K562 (cell line): Measurements from ENCODE around the gene MTG2. TPM values are rescaled to one million over a fixed set of nuclear protein-coding genes. Genes with fewer than 3 reads are reported as not detected.

Experiments
- AFF1 ChIP-seq, 2 experiments: fragments of 450-650 bp; IDR thresholded peaks; 2 replicates each; pipeline ENCODE4 v1.6.1; 2018; ENCODE audit warnings: mild to moderate bottlenecking in 2 of 2, low read depth in 1 of 2; ENCODE audit not compliant: partially characterized antibody in 2 of 2
- E2F4 ChIP-seq: sonication (generic); formaldehyde crosslinking; IDR thresholded peaks from 2 replicates; pipeline ENCODE4 v1.8.0; 2022; ENCODE audit warnings: mild to moderate bottlenecking, low read depth, missing genetic modification reagents
- HEY1 ChIP-seq: fragments of 250-450 bp; sonication (Bioruptor Pico); IDR thresholded peaks from 2 replicates; pipeline ENCODE4 v1.5.0; 2020; ENCODE audit warnings: mild to moderate bottlenecking, moderate library complexity, borderline replicate concordance
- LEF1 ChIP-seq: fragments of 450-650 bp; IDR thresholded peaks from 2 replicates; pipeline ENCODE4 v1.6.1; 2016; ENCODE audit warnings: mild to moderate bottlenecking
- MNT ChIP-seq, 2 experiments: fragments of 450-650 bp; conservative IDR thresholded peaks; 2 replicates each; pipeline ENCODE4 v1.6.1; 2017; ENCODE audit warnings: mild to moderate bottlenecking in 2 of 2, moderate library complexity in 2 of 2
- PTBP1 ChIP-seq: fragments of 200-400 bp; formaldehyde crosslinking; IDR thresholded peaks from 2 replicates; pipeline ENCODE4 v1.6.1; 2017; ENCODE audit warnings: low read depth, low read length
- SNAPC5 ChIP-seq: fragments of 250-450 bp; sonication (Bioruptor Pico); IDR thresholded peaks from 2 replicates; pipeline ENCODE4 v1.8.0; 2021; ENCODE audit warnings: moderate library complexity, mild to moderate bottlenecking, inconsistent platforms
- TBP ChIP-seq: optimal IDR thresholded peaks from 2 replicates; pipeline ENCODE3; 2011; ENCODE audit warnings: low read depth, low read length, improper control_type of control experiment
- TEAD1 ChIP-seq, 2 experiments: fragments of 450-650 bp in 1 of 2; sonication (generic) in 1 of 2; formaldehyde crosslinking; IDR thresholded peaks; 2 replicates each; pipeline versions ENCODE4 v1.4.0 to v1.8.0; 2020 to 2022; ENCODE audit warnings: mild to moderate bottlenecking in 2 of 2, missing genetic modification reagents in 1 of 2
- ZNF174 ChIP-seq: fragments of 250-450 bp; sonication (Bioruptor Pico); IDR thresholded peaks from 2 replicates; pipeline ENCODE4 v1.4.0; 2020; ENCODE audit warnings: mild to moderate bottlenecking
- ZNF511 ChIP-seq: sonication (generic); formaldehyde crosslinking; IDR thresholded peaks from 2 replicates; pipeline ENCODE4 v1.8.0; 2022; ENCODE audit warnings: mild to moderate bottlenecking, missing genetic modification reagents
- polyA plus RNA-seq, 8 experiments: library from polyadenylated mRNA; depleted of rRNA in 4 of 8; stranded (reverse) in 5 of 8; unstranded in 3 of 8; fragments of >200 nt; fragmentation: Nextera tagmentation in 2 of 8; fragmentation: Illumina TruSeq in 1 of 8; extraction: Ambion mirVana in 2 of 8; extraction: Trizol in 1 of 8; gene quantifications; 2 replicates each; pipeline versions ENCODE4 v1.2.1 to v1.2.3, GENCODE V29; 2011 to 2014; ENCODE audit warnings: inconsistent platforms in 1 of 8, missing spikeins in 1 of 8
- total RNA-seq, 7 experiments: library from RNA; depleted of rRNA in 6 of 7; stranded (reverse); fragments of >200 nt in 6 of 7; fragmentation: Illumina TruSeq in 2 of 7; extraction: Trizol in 2 of 7; gene quantifications; 2 replicates each; pipeline versions ENCODE4 v1.2.1 to v1.2.3, GENCODE V29; 2011 to 2021; ENCODE audit warnings: low replicate concordance in 1 of 7

Gene MTG2
- total and polyA plus RNA-seq, 9 of the 15 experiments (the other 6 are each of a cell fraction or from before 2014, with no cell fraction given), result 8.7 to 67.5 (median 44.5) TPM

GRCh38 chr20:62146019-62146755, 36.6 kb upstream of the MTG2 start (continued):
- no peak for TF ChIP-seq E2F4 (CRISPR knock-in tag)
- peak; percentile 90 for TF ChIP-seq LEF1
- TF ChIP-seq PTBP1, result no peak
- TF ChIP-seq TBP, result peak; percentile 22
- TF ChIP-seq MNT (conservative IDR thresholded peaks at IDR 0.05), result peak; percentile 94 to 97
- no peak for TF ChIP-seq SNAPC5 (CRISPR knock-in tag)
- peak in 1 of 2 experiments; percentile 80; a peak in 2 of 4 replicates for TF ChIP-seq TEAD1 (CRISPR knock-in tag; IDR thresholded peaks at IDR 0.05)
- no peak for TF ChIP-seq ZNF174
- no peak for TF ChIP-seq HEY1 (CRISPR knock-in tag)
- TF ChIP-seq ZNF511 (CRISPR knock-in tag), result peak; percentile 72; the same call in 1 of the 2 replicates
- peak in 1 of 2 experiments; percentile 74 for TF ChIP-seq AFF1 (IDR thresholded peaks at IDR 0.05; ENCODE audit: low read depth in 1 of 2, partially characterized antibody in 2 of 2)
